Smooth muscle cell (in vitro differentiated cells): ENCODE measurements around the gene DLX6. TPM values are rescaled to one million over a fixed set of nuclear protein-coding genes. Genes with fewer than 3 reads are reported as not detected.

ENCODE experiments used
- DNase-seq: peaks from one replicate; lab custom pipeline; 2025; ENCODE audit not compliant: unreplicated experiment; lab: John Stamatoyannopoulos, UW
- H2AFZ ChIP-seq: fragments of 200-600 bp; sonication (generic); 2 replicates; pipeline ENCODE4 v1.6.0; 2016; ENCODE audit warnings: antibody characterized with exemption, low read depth, mild to moderate bottlenecking
- H3F3A ChIP-seq: fragments of 200-600 bp; sonication (generic); 2 replicates; pipeline ENCODE4 v1.6.0; 2017; ENCODE audit warnings: antibody characterized with exemption, low read depth
- H3K27ac ChIP-seq: fragments of 200-600 bp; sonication (generic); 2 replicates; pipeline ENCODE4 v1.5.1; 2016; ENCODE audit warnings: low read depth, mild to moderate bottlenecking
- H3K27me3 ChIP-seq: fragments of 200-600 bp; sonication (generic); 2 replicates; pipeline ENCODE4 v1.6.1; 2016; ENCODE audit warnings: low read depth, mild to moderate bottlenecking
- H3K36me3 ChIP-seq: fragments of 200-600 bp; sonication (generic); 2 replicates; pipeline ENCODE4 v1.5.1; 2016; ENCODE audit warnings: low read depth
- H3K4me1 ChIP-seq: fragments of 200-600 bp; sonication (generic); 2 replicates; pipeline ENCODE4 v1.5.1; 2016; ENCODE audit warnings: low read depth
- H3K4me2 ChIP-seq: fragments of 200-600 bp; sonication (generic); 2 replicates; pipeline ENCODE4 v1.6.0; 2016; ENCODE audit warnings: mild to moderate bottlenecking
- H3K4me3 ChIP-seq: fragments of 200-600 bp; sonication (generic); 2 replicates; pipeline ENCODE4 v1.5.1; 2016; ENCODE audit warnings: mild to moderate bottlenecking
- H3K79me2 ChIP-seq: fragments of 200-600 bp; sonication (generic); 2 replicates; pipeline ENCODE4 v1.6.0; 2016; ENCODE audit warnings: low read depth, mild to moderate bottlenecking
- H3K9ac ChIP-seq: fragments of 200-600 bp; sonication (generic); 2 replicates; pipeline ENCODE4 v1.6.0; 2016; ENCODE audit warnings: low read depth
- H3K9me3 ChIP-seq: fragments of 200-600 bp; sonication (generic); replicated peaks from 2 replicates; pipeline ENCODE4 v1.5.1; 2016; ENCODE audit warnings: low read depth
- H4K20me1 ChIP-seq: fragments of 200-600 bp; sonication (generic); 2 replicates; pipeline ENCODE4 v1.6.0; 2016; ENCODE audit warnings: low read depth
- WGBS: methylation state at CpG from one replicate; pipeline ENCODE4 v1.1.7; 2016; ENCODE audit warnings: low lambda C conversion rate; 5-methylcytosine and 5-hydroxymethylcytosine counted together
- polyA plus RNA-seq: library from polyadenylated mRNA; unstranded; fragments of >200 nt; fragmentation: Nextera tagmentation; extraction: Ambion mirVana; gene quantifications from 2 replicates; pipeline ENCODE4 v1.2.1, GENCODE V29; 2016
- total RNA-seq: library from RNA; depleted of rRNA; stranded (reverse); fragments of >200 nt; gene quantifications from 2 replicates; pipeline ENCODE4 v1.2.3, GENCODE V29; 2014
- TF ChIP-seq, protein P1 (sequence below): fragments of 200-600 bp; sonication (generic); IDR thresholded peaks from 2 replicates; pipeline ENCODE4 v1.5.1; 2017; ENCODE audit warnings: borderline replicate concordance, mild to moderate bottlenecking, antibody characterized with exemption; ENCODE audit not compliant: insufficient read depth, poor library complexity, severe bottlenecking

Gene DLX6
- total and polyA plus RNA-seq, 2 experiments from 2014 or later, result 0.43 to 2.6 TPM

GRCh38 chr7:97001656-97002554 lies 3.4 kb upstream of the DLX6 start:
- Histone ChIP-seq H3K4me2 (peak overlapping the region; percentile 92), H4K20me1 (no peaks in the 10 kb centered on the region), H3K4me3 (no peak overlapping the region), H3K9me3 (no peaks in the 10 kb centered on the region), H3K4me1 (peaks cover 22% of the 10 kb centered on the region), H3K9ac (no peak overlapping the region), H3K27ac (no peak overlapping the region), H3K27me3 (peaks cover 96% of the 10 kb centered on the region), H3F3A (no peaks in the 10 kb centered on the region), H3K36me3 (no peaks in the 10 kb centered on the region), H2AFZ (no peak overlapping the region), H3K79me2 (no peaks in the 10 kb centered on the region)
- no peak for DNase-seq
- TF ChIP-seq, protein P1, sequence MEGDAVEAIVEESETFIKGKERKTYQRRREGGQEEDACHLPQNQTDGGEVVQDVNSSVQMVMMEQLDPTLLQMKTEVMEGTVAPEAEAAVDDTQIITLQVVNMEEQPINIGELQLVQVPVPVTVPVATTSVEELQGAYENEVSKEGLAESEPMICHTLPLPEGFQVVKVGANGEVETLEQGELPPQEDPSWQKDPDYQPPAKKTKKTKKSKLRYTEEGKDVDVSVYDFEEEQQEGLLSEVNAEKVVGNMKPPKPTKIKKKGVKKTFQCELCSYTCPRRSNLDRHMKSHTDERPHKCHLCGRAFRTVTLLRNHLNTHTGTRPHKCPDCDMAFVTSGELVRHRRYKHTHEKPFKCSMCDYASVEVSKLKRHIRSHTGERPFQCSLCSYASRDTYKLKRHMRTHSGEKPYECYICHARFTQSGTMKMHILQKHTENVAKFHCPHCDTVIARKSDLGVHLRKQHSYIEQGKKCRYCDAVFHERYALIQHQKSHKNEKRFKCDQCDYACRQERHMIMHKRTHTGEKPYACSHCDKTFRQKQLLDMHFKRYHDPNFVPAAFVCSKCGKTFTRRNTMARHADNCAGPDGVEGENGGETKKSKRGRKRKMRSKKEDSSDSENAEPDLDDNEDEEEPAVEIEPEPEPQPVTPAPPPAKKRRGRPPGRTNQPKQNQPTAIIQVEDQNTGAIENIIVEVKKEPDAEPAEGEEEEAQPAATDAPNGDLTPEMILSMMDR, result no peak
- 22% methylated on average over 38 of the region's 39 CpGs for WGBS

GRCh38 chr7:97002555-97003261 lies 2.6 kb upstream of the DLX6 start:
- 9% methylated on average over 22 of the region's 22 CpGs for WGBS

DNA sequence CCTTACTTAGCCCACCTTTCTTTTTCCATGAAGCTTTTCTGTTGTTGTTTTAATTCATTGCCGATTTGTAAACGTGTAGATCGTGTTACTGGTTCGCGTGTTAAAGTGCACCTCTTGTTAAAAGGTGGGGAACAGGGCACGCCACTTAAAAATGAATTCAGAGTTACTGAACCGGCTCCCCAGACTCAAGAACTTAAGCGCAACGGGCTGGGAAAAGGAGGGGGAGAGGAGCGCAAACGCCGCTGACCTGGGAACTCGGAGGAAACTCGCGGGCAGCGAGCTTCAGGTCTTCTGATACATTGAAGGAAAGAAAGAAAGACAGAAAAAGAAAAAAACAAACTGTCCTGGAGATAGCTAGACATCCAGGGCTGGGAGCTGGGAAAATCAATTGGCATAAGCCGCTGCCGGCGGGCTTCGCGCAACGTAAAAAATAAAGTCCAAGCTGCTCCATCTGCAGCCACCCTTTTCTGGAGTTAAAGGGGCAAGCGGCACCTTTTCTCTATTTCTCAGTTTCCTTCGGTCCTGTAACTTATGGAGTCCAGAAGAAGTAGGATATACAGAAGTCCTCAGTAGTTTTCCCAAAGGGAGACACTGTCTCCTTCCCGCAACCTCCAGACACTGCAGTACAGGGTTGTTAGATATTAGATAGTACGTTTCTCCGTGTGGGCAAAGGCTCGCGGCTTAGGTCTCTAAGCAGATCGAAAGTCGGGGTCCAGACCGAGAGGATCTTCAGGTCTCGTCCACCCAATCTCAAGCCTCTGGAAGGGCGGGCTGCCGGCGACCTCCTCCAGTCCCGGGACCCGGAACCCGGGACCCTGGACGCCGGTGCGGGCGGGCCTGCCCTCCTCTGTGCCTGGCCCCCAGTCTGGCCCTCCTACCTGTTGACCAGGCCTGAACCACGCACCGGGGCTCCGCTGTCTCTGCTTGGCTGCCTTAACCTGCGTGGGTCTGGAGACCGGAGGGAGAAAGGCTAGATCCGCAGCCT lies 1.8 kb upstream of the DLX6 start:
- H3K27me3 ChIP-seq, result peaks cover 96% of the 10 kb centered on the region
- no peaks in the 10 kb centered on the region for H4K20me1 ChIP-seq
- H3K4me2 ChIP-seq, result peak overlapping the region; percentile 92

More at GRCh38 chr7:97002555-97003261, 2.6 kb upstream of the DLX6 start:
- peaks cover 16% of the 10 kb centered on the region for H3K4me1 ChIP-seq
- H3K27me3 ChIP-seq, result peaks cover 96% of the 10 kb centered on the region
- no peaks in the 10 kb centered on the region for H4K20me1 ChIP-seq
- DNase-seq, result no peak
- no peaks in the 10 kb centered on the region for H3K36me3 ChIP-seq
- peak overlapping the region; percentile 59 for H3K4me3 ChIP-seq
- H3K9ac ChIP-seq, result no peak overlapping the region
- TF ChIP-seq, protein P1, result no peak
- H3K79me2 ChIP-seq, result no peaks in the 10 kb centered on the region
- H3F3A ChIP-seq, result no peaks in the 10 kb centered on the region
- H3K4me2 ChIP-seq, result peak overlapping the region; percentile 92
- no peak overlapping the region for H2AFZ ChIP-seq
- no peak overlapping the region for H3K27ac ChIP-seq
- H3K9me3 ChIP-seq, result no peaks in the 10 kb centered on the region

More for the DNA sequence above, 1.8 kb upstream of the DLX6 start:
- Histone ChIP-seq H3K4me3 (peak overlapping the region; percentile 59), H3F3A (no peaks in the 10 kb centered on the region), H3K9ac (no peak overlapping the region), H3K4me1 (peaks cover 13% of the 10 kb centered on the region), H3K9me3 (no peaks in the 10 kb centered on the region), H3K27ac (no peak overlapping the region), H3K36me3 (no peaks in the 10 kb centered on the region), H3K79me2 (no peaks in the 10 kb centered on the region), H2AFZ (peak overlapping the region; percentile 26)
- WGBS, result 3% methylated on average over 48 of the region's 49 CpGs
- no peak for DNase-seq
- TF ChIP-seq, protein P1, result no peak
